ENCODE data around the gene MRGPRF. TPM values are rescaled to one million over a fixed set of nuclear protein-coding genes. Genes with fewer than 3 reads are reported as not detected.

MRGPRF gene
- total RNA-seq, 1 donor from 2014 or later: not detected

DNA sequence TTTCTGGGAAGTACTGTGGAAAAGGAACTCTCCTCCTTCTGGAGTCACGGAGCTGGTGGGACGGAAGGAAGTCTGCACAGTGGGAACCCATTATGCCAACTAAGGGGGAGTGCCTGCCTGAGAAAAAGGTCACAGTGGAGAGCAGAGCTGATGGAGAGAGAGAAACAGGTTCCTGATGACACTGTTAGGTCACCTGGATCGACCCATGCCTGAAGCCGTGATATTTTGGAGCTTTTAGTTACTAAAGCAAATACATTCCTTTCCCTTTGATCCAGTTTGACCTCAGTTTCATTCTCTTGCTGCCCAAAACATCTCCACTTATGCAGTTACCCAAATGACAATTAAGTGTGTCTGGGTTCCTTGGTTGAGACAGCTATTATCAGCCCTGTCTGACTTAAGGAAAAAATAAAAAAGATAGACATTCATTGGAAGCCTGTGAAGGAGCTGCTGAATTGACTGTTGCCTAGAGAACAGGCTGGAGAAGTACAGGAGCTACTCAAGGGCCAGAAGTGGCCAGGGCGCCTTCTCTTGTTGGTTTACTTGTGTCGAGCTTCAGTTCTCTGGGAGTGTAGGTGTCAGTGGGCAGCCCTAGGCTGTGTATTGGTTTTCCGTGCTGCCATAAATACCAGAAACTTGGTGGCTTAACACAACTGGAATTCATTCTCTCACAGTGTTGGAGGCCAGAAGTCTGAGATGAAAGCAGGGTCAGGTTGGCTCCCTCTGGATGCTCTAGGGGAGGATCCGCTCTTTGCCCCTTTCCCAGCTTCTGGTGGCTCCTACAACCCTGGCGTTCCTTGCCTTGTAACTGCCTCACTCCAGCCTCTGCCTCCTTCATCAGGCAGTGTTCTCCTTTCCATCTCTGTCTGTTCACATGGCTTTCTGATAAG, 45.9 kb downstream of the MRGPRF start:
- intact Hi-C loops (cut with micrococcal nuclease): no loop called here

DNA sequence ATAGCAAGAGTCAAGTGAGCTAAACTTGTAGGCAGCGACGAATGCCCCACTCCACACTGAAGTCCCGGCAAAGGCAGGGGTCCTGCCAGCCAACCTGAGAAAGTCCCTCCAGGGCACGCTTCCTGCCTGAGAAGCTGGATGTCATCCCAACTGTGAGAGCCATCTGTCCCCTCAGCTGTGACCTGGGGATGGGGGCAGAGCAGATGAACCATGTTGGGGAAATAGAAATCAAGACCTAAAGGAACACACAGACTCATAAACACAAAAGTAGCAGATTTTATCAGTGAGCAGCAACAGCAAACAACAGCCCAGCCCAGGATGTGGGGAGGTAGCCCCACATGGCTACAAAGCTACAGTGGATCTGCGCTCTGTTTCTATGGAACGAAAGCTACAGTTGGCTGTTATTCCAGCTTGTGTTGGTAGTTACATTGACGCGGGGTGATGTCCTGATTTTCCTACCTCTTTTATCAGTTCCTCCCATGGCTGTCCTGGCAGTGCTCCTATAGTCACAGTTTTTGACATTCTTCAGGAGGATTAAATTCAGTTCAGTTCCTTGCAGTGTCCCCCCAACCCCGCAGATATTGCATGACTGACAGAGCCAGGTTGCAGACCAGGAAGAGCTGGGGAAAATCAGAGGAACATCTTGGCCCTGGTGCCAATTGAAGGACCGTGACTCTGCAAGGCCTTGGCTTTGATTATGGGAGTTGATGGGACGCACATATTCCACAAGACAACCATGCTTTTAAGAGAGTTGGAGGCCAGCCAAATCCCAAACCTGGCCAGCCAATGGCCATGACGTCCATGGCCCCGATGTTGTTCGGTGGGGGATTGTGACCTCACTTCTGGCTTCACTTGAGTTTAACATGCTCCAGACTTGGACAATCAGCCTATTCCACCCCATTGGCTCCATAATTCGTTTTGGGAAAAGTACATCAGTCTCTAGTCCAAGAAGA, 46.9 kb downstream of the MRGPRF start:
- intact Hi-C loops (cut with micrococcal nuclease): no loop called here

DNA sequence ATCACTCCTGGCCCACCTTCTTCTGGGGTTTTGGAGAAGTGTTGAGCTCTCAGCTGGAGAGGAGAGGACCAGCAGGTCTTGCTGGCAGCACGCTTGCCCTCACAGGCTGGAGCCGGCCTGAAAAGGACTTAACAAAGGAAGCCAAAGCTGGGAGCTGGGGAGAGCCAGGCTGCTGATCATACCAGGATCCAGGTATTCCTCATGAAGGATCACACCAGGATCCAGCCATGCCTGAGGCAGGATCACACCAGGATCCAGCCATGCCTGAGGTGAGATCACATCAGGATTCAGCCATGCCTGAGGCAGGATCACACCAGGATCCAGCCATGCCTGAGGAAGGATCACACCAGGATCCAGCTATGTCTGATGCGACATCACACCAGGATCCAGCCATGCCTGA, 49.3 kb downstream of the MRGPRF start:
- intact Hi-C loops (cut with micrococcal nuclease): no loop called here

DNA sequence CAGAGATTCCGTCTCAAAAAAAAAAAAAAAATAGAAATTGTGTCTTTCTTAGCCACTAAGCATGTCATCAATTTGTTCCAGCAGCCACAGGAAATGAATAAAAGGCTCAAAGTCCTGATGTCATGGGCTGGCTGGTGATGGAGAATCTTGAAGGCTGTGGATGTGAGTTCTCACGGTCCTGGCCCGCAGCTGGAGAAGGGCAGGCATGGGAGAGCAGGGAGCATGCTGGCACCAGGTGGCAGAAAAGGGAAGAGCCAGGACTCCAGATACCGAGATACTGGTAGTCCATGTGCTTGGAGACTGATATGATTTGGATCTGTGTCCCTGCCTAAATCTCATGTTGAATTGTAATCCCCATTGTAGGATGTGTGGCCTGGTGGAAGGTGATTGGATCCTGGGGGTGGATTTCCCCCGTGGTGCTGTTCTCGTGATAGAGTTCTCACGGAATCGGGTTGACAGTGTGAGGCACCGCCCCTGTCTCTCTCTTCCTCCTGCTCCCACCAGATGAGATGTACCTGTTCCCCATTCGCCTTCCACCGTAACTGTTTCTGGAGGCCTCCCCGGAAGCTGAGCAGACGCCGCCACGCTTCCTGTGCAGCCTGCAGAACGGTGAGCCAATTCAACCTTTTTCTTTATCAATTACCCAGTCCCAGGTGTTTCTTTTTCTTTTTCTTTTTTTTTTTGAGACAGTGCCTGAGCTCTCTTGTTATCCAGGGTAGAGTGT, 50.4 kb downstream of the MRGPRF start:
- intact Hi-C loops (cut with micrococcal nuclease): no loop called here

GRCh38 chr11:68961245-68961644, 51.8 kb downstream of the MRGPRF start:
- intact Hi-C loops (cut with micrococcal nuclease): no loop called here

DNA sequence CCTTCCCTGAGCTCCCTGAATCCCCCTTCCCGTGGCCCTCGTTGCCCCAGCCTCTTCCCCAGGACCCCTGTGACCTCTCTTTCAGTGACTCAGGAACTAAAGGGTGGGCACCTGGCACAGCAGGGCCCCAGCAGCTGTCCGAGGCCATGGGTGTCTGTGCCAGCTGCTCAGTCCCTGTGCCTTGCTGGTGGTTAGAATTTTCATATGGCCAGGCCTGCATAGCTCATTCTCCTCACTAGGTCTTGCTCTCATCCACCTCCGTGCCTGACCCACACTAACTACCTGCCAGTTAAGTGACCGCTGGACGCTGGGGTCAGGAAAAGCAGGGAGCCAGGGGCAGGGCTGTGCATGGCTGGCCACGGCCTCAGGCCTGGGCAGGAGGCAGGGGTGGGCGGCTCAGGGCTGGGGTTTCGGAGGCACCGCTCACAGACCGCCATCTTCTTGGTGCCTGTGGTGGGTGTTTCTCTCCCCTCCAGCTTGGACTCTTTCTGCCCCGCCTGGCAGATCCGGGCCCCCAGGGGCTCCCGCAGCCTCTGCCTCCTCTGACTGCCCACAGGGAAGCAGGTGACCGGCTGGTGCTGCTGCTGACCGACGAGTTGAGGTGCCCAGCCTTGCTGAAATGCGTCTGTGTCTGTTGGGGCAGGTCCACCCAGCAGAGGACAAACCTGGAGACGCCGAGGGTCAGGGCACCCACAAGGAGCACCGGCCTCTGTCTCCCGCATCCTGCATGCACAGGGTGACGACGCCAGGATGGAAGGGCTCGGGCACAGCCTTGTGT, 52.6 kb downstream of the MRGPRF start:
- intact Hi-C loops (cut with micrococcal nuclease): no loop called here

- intact Hi-C loops (cut with micrococcal nuclease): no loop called here
These were observed 53.4 kb downstream of the MRGPRF start for GRCh38 chr11:68959465-68960293.

GRCh38 chr11:68958211-68958610, 54.8 kb downstream of the MRGPRF start:
- intact Hi-C loops (cut with micrococcal nuclease): no loop called here

GRCh38 chr11:68956547-68957254, 56.3 kb downstream of the MRGPRF start:
- intact Hi-C loops (cut with micrococcal nuclease): no loop called here

- intact Hi-C loops (cut with micrococcal nuclease): no loop called here
These were observed 56.9 kb downstream of the MRGPRF start for GRCh38 chr11:68956142-68956541.

DNA sequence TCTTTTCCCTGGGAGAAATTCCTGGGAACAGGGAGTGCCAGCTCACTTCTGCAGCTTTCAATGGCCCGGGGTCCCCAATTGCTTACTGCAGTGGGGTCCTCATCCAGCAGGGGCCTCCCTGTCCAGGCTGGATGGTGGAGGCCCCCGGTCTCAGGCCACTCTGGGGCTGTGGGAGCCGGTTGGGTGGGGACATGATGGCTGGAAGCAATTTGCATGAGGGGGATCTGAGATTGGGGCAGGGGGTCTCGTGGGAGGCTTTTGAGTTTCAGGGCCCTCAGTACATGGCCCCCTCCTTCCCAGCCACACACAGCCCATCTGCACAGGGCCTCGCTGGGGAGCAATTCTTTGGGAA, 57.5 kb downstream of the MRGPRF start:
- intact Hi-C loops (cut with micrococcal nuclease): no loop called here

- intact Hi-C loops (cut with micrococcal nuclease): no loop called here
These were observed 58.0 kb downstream of the MRGPRF start for GRCh38 chr11:68954836-68955606.

Other genes starting within 250 kb of the MRGPRF start
- gene CPT1A, start 171.3 kb downstream of the MRGPRF start, total RNA-seq: 56.1 and 57.4 TPM in 2 replicates
- 67.7 and 69.1 TPM in 2 replicates for gene MRPL21, start 109.4 kb downstream of the MRGPRF start, total RNA-seq
- gene IGHMBP2, start 109.4 kb downstream of the MRGPRF start, total RNA-seq: 27.2 and 27.4 TPM in 2 replicates
- not detected in 2 replicates for gene MRGPRD, start 32.3 kb downstream of the MRGPRF start, total RNA-seq
- gene TPCN2, start 35.7 kb upstream of the MRGPRF start, total RNA-seq: 22.1 and 23.3 TPM in 2 replicates
- gene SMIM38, start 142.7 kb upstream of the MRGPRF start, total RNA-seq: 0.25 and 0.43 TPM in 2 replicates

Measured in T-helper 2 cell treated with Interferon-gamma antibody and Interleukin-4, amounts not matched to agents 100 ng/mL and 5 ng/mL, for 36 hours (primary cell).